OCI-LY3 (cell line): ENCODE results near the gene CNIH3.

Source experiments
- EZH2phosphoT487 ChIP-seq: fragments of 200-600 bp; shearing (Covaris generic); IDR thresholded peaks from 2 replicates; pipeline ENCODE4 v1.6.1; 2018; ENCODE audit warnings: antibody characterized with exemption, mixed run types, low read depth
- TF ChIP-seq, protein P1 (sequence below): fragments of 200-600, 300-600 bp; sonication (generic); IDR thresholded peaks from 2 replicates; pipeline ENCODE4 v1.5.1; 2014; ENCODE audit warnings: antibody characterized with exemption, low read length, low read depth

DNA sequence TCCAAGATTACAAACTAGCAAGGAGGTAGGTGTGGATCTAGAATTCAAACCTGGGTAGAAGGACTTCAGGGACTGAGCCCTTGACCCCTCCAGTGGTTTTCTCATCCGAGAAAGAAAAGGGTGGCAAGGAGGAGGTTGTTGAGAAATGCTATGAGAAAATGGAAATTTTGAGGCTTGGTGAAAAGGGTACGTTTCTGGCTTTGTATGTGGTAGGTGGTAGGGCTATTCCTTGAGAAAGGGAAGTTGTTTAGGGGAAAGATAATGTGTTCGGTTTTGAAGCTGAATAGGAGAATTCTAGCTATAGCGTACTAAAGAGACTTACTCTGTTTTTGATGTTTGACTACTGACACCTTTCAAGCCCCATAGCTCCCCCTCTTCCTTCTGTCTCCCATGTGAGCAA, 133.8 kb downstream of the CNIH3 start:
- TF ChIP-seq, protein P1, sequence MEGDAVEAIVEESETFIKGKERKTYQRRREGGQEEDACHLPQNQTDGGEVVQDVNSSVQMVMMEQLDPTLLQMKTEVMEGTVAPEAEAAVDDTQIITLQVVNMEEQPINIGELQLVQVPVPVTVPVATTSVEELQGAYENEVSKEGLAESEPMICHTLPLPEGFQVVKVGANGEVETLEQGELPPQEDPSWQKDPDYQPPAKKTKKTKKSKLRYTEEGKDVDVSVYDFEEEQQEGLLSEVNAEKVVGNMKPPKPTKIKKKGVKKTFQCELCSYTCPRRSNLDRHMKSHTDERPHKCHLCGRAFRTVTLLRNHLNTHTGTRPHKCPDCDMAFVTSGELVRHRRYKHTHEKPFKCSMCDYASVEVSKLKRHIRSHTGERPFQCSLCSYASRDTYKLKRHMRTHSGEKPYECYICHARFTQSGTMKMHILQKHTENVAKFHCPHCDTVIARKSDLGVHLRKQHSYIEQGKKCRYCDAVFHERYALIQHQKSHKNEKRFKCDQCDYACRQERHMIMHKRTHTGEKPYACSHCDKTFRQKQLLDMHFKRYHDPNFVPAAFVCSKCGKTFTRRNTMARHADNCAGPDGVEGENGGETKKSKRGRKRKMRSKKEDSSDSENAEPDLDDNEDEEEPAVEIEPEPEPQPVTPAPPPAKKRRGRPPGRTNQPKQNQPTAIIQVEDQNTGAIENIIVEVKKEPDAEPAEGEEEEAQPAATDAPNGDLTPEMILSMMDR = no peak
- TF ChIP-seq EZH2phosphoT487 = no peak
